Cardiac fibroblast (primary cell): ENCODE data around the gene ADAMTS12.

Source experiments
- DNase-seq, 2 donors: peaks; one replicate each; pipeline versions ENCODE4 v3.0.0 to v3.0.0-alpha.2; 2010; ENCODE audit warnings: low read depth in 2 of 2
- H3K4me3 ChIP-seq, 2 donors: replicated peaks in 1 of 2; 1 replicate in 1 of 2; 2 replicates in 1 of 2; pipeline ENCODE4 v1.5.1; 2011; ENCODE audit warnings: low read depth in 2 of 2, low read length in 2 of 2, mild to moderate bottlenecking in 2 of 2, moderate library complexity in 1 of 2
- CTCF ChIP-seq: IDR thresholded peaks from one replicate; pipeline ENCODE4 v1.5.1; 2011; ENCODE audit warnings: low read depth, mild to moderate bottlenecking, low read length, inconsistent platforms

ADAMTS12 gene

GRCh38 chr5:33806738-33807442, 84.9 kb downstream of the ADAMTS12 start:
- peak; percentile 74 to 93 for DNase-seq
- peak overlapping the region in 1 of 2 donors; percentile 21 for H3K4me3 ChIP-seq

GRCh38 chr5:33801292-33801691, 90.5 kb downstream of the ADAMTS12 start:
- no peak for TF ChIP-seq CTCF

More at GRCh38 chr5:33806738-33807442, 84.9 kb downstream of the ADAMTS12 start:
- TF ChIP-seq CTCF: no peak

GRCh38 chr5:33800241-33800950, 91.4 kb downstream of the ADAMTS12 start:
- no peak overlapping the region for H3K4me3 ChIP-seq
- no peak for TF ChIP-seq CTCF
- peak; percentile 36 to 71 for DNase-seq

More at GRCh38 chr5:33801292-33801691, 90.5 kb downstream of the ADAMTS12 start:
- no peak for DNase-seq
- H3K4me3 ChIP-seq: no peak overlapping the region

GRCh38 chr5:33795496-33795895, 96.3 kb downstream of the ADAMTS12 start:
- TF ChIP-seq CTCF: no peak
- DNase-seq: no peak
- H3K4me3 ChIP-seq: no peak overlapping the region

- H3K4me3 ChIP-seq: peak overlapping the region in 1 of 2 donors; percentile 37
- DNase-seq: peak; percentile 42 to 80
Observed at GRCh38 chr5:33794550-33795181, 97.1 kb downstream of the ADAMTS12 start.

More at GRCh38 chr5:33794550-33795181, 97.1 kb downstream of the ADAMTS12 start:
- TF ChIP-seq CTCF: no peak
